Aorta (tissue), 5 donors: ENCODE data around the gene KRTAP5-1. TPM values are rescaled to one million over a fixed set of nuclear protein-coding genes. Genes with fewer than 3 reads are reported as not detected.
"Not testable (repeated sequence)": the region's sequence is repeated elsewhere in the genome, so short reads cannot be mapped to it uniquely, and the experiment has no call there.

ENCODE experiments used
- ATAC-seq: fragments of 200-7000 bp; cut with Tn5 transposase; one replicate; pipeline ENCODE4 v1.9.1; 2022; ENCODE audit warnings: moderate library complexity; ENCODE audit not compliant: low FRiP score
- DNase-seq, 2 donors: peaks; one replicate each; pipeline ENCODE4 v3.0.0-alpha.2; 2020
- H3K27ac ChIP-seq, 2 donors: one replicate each; pipeline ENCODE4 v1.5.1; 2013; ENCODE audit warnings: low read length in 2 of 2, mild to moderate bottlenecking in 2 of 2, moderate library complexity in 2 of 2, control low read depth in 1 of 2, inconsistent platforms in 1 of 2, low read depth in 1 of 2
- H3K27me3 ChIP-seq, 2 donors: one replicate each; pipeline ENCODE4 v1.6.1; 2013; ENCODE audit warnings: control low read depth in 1 of 2, low read length in 1 of 2, mild to moderate bottlenecking in 1 of 2, moderate library complexity in 1 of 2; ENCODE audit not compliant: insufficient read depth in 2 of 2, control insufficient read depth in 1 of 2
- H3K36me3 ChIP-seq, 2 donors: one replicate each; pipeline ENCODE4 v1.6.1; 2013; ENCODE audit warnings: control low read depth in 1 of 2, low read length in 1 of 2, mild to moderate bottlenecking in 1 of 2; ENCODE audit not compliant: insufficient read depth in 2 of 2, control insufficient read depth in 1 of 2
- H3K4me1 ChIP-seq, 2 donors: one replicate each; pipeline ENCODE4 v1.6.1; 2013; ENCODE audit warnings: low read length in 2 of 2, control low read depth in 1 of 2, mild to moderate bottlenecking in 1 of 2, moderate library complexity in 1 of 2; ENCODE audit not compliant: insufficient read depth in 2 of 2, control insufficient read depth in 1 of 2
- H3K4me3 ChIP-seq, 2 donors: one replicate each; pipeline ENCODE4 v1.5.1; 2013; ENCODE audit warnings: low read length in 2 of 2, control low read depth in 1 of 2, mild to moderate bottlenecking in 1 of 2
- H3K9me3 ChIP-seq: one replicate; pipeline ENCODE4 v1.6.1; 2013; ENCODE audit warnings: mild to moderate bottlenecking, low read length; ENCODE audit not compliant: control insufficient read depth
- WGBS, 2 donors: extraction: QIAGEN DNeasy Blood & Tissue Kit; methylation state at CpG; one replicate each; pipeline ENCODE4 v1.1.7; 2013; 5-methylcytosine and 5-hydroxymethylcytosine counted together
- intact Hi-C, 2 donors: fragments of 100-400 bp; cut with DNase I; formaldehyde crosslinking; loops; one replicate each; pipeline versions ENCODE4 v1.14.2 to v1.15.0; 2022
- polyA plus RNA-seq, 2 donors: library from polyadenylated mRNA; stranded (reverse); fragments of 200-250 nt; gene quantifications; one replicate each; pipeline ENCODE4 v1.2.3, GENCODE V29; 2013
- total RNA-seq, 2 donors: library from RNA; stranded (reverse); fragmentation: NEBNext Ultra II Directional; extraction: Animal tissue kit (Norgen Biotek cat#: 25700); gene quantifications; one replicate each; pipeline ENCODE4 v1.2.1, GENCODE V29; 2021
- donor health status: healthy with polysubstance abuse.
- donor health status: Bipolar disorder and iron deficiency.
- donor health status: DM: no; HTN: no; CAD: no.
- donor health status: DM: no; HTN: no; CAD: no.
- donor health status: DM: yes; HTN: yes; CAD: no.

KRTAP5-1 gene
- total and polyA plus RNA-seq, 4 donors: not detected

GRCh38 chr11:1604711-1605110, 19.6 kb upstream of the KRTAP5-1 start:
- no peak overlapping the region for H3K4me3 ChIP-seq
- DNase-seq (no peak), ATAC-seq (no peak)
- H3K27me3 ChIP-seq: no peaks in the 10 kb centered on the region
- no peaks in the 10 kb centered on the region for H3K36me3 ChIP-seq
- H3K9me3 ChIP-seq: no peaks in the 10 kb centered on the region
- H3K27ac ChIP-seq: no peak overlapping the region
- no peaks in the 10 kb centered on the region for H3K4me1 ChIP-seq
- intact Hi-C loops: no loop called here
- WGBS, 2 donors: 86 to 87% methylated on average over 7 of the region's 7 CpGs

DNA sequence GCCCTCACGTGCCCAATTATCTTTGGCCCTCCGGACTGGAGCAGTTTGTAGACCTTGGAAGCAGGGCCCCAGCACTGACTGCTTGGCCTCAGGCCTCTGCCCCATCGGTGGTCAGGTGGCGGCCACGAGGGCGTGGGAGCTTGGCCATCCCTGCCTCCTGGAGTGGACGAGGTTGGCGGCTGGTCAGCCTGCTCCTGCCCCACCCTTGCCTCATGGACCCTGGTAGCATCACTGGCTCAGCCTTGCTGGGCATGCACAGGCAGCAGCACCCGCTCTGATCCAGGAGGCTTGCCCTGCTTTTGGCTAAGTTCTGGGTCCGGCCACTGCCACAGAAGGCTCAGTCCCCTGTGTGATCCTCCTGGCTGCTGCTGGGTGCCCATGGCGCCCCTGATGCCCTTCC, 19.1 kb upstream of the KRTAP5-1 start:
- Histone ChIP-seq H3K9me3 (no peaks in the 10 kb centered on the region), H3K36me3 (no peaks in the 10 kb centered on the region), H3K27ac (no peak overlapping the region), H3K4me1 (no peaks in the 10 kb centered on the region), H3K27me3 (no peaks in the 10 kb centered on the region), H3K4me3 (no peak overlapping the region)
- DNase-seq (no peak), ATAC-seq (no peak)
- WGBS, 2 donors: 89 to 90% methylated on average over 11 of the region's 11 CpGs
- intact Hi-C loops: no loop called here

- Histone ChIP-seq H3K36me3 (no peaks in the 10 kb centered on the region), H3K4me1 (no peaks in the 10 kb centered on the region), H3K4me3 (no peak overlapping the region), H3K27ac (no peak overlapping the region), H3K27me3 (no peaks in the 10 kb centered on the region), H3K9me3 (no peaks in the 10 kb centered on the region)
- WGBS, 2 donors: 63 to 74% methylated on average over 1 of the region's 1 CpG
- DNase-seq: no peak
- no peak for ATAC-seq
- intact Hi-C loops: no loop called here
These were observed 18.5 kb upstream of the KRTAP5-1 start for GRCh38 chr11:1603629-1604028.

DNA sequence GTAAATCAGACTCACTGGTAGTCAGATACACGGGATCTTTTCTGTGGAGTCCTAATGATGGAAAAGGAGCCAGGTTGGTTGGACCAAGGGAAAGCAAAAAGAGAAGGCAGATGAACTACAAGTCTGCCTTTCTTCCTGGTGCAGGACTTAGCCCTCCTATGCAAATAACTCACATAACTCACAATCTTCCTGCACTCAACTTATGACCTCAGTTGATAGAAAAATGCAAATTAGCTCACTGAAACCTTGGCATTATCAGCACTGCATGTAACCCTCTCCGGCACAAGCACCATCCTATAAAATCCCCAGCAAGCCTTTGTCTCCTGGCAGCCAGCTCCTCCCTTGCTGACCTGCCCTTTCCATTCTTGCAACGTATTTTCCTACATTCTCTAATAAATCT, 16.6 kb upstream of the KRTAP5-1 start:
- H3K4me1 ChIP-seq, H3K27ac ChIP-seq, H3K36me3 ChIP-seq, intact Hi-C loops, H3K4me3 ChIP-seq, H3K9me3 ChIP-seq, ATAC-seq, DNase-seq, H3K27me3 ChIP-seq: not testable (repeated sequence)
- 50 to 62% methylated on average over 3 of the region's 3 CpGs for WGBS, 2 donors

- 71 to 77% methylated on average over 5 of the region's 5 CpGs for WGBS, 2 donors
- H3K4me3 ChIP-seq: no peak overlapping the region
- no peak overlapping the region for H3K27ac ChIP-seq
- no peaks in the 10 kb centered on the region for H3K27me3 ChIP-seq
- no peaks in the 10 kb centered on the region for H3K4me1 ChIP-seq
- H3K9me3 ChIP-seq: no peaks in the 10 kb centered on the region
- H3K36me3 ChIP-seq: no peaks in the 10 kb centered on the region
- no peak for DNase-seq
- intact Hi-C loops: no loop called here
- no peak for ATAC-seq
These were observed 15.5 kb upstream of the KRTAP5-1 start for GRCh38 chr11:1600626-1601025.

DNA sequence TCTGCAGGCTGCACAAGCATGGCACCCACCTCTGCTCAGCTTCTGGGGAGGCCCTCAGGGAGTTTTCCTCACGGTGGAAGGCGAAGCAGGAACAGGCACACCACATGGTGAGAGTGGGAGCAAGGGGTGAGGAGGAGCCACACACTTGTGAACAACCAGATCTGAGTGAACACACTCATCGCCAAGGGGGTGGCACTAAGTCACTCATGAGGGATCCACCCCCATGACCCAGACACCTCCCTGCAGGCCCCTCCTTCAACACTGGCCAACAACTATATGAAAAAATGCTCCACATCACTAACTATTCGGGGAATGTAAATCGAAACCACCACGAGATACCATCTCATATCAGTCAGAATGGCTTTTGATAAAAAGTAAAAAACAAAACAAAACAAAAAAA, 13.7 kb upstream of the KRTAP5-1 start:
- WGBS, 2 donors: 71 to 77% methylated on average over 6 of the region's 6 CpGs
- no peak overlapping the region for H3K27ac ChIP-seq
- H3K4me3 ChIP-seq: no peak overlapping the region
- no peak for DNase-seq
- no peaks in the 10 kb centered on the region for H3K9me3 ChIP-seq
- ATAC-seq: no peak
- intact Hi-C loops: no loop called here
- H3K4me1 ChIP-seq: no peaks in the 10 kb centered on the region
- H3K27me3 ChIP-seq: no peaks in the 10 kb centered on the region
- H3K36me3 ChIP-seq: no peaks in the 10 kb centered on the region

DNA sequence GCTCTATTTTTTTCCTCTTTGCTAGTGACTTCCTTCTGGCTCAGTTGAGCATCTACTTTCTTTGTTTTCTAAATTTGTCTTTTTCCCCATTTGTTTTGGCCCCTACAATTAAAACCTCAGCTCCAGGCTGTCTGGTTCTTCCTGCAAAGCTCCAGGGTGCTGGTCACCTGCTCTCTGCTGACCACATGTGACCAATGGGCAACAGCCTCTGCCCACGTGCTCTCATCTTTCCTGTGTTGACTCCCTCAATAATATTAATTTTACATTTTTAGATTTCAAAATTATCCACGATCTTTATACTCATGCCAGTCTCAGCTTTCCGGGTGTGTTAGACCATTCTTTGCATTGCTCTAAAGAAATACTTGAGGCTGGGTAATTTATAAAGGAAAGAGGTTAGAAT, 13.3 kb upstream of the KRTAP5-1 start:
- WGBS, 2 donors: 81 to 90% methylated on average over 3 of the region's 3 CpGs
- intact Hi-C loops, H3K4me1 ChIP-seq, DNase-seq, ATAC-seq, H3K9me3 ChIP-seq, H3K27me3 ChIP-seq, H3K4me3 ChIP-seq, H3K27ac ChIP-seq, H3K36me3 ChIP-seq: not testable (repeated sequence)

DNA sequence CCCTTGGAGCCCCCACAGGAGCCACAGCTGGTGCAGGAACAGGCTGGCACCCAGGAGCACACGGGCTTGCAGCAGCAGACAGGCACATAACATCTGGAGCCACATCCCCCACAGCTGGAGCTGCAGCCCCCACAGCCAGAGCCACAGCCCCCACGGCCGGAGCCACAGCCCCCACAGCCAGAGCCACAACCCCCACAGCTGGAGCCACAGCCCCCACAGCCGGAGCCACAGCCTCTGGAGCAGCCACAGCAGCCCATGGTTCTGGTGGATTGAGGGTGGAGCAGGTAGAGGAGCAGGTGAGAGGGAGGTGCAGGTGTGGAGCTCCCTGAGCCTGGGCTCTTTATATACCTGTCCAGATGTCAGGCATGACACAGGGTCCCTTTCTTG, 12.9 kb upstream of the KRTAP5-1 start, which contains the start of gene KRTAP5-2:
Gene KRTAP5-2 (minus strand): TSS at position 301 of the 387 bp plus-strand sequence. CDS start 44 bp downstream, at position 257.
- intact Hi-C loops: no loop called here
- WGBS, 2 donors: 84 to 87% methylated on average over 4 of the region's 4 CpGs
- Histone ChIP-seq H3K27me3 (no peaks in the 10 kb centered on the region), H3K27ac (no peak within 1 kb of the TSS), H3K9me3 (no peaks in the 10 kb centered on the region), H3K4me3 (no peak within 1 kb of the TSS), H3K36me3 (no peaks in the 10 kb centered on the region), H3K4me1 (no peaks in the 10 kb centered on the region)
- no peak for ATAC-seq
- no peak for DNase-seq

DNA sequence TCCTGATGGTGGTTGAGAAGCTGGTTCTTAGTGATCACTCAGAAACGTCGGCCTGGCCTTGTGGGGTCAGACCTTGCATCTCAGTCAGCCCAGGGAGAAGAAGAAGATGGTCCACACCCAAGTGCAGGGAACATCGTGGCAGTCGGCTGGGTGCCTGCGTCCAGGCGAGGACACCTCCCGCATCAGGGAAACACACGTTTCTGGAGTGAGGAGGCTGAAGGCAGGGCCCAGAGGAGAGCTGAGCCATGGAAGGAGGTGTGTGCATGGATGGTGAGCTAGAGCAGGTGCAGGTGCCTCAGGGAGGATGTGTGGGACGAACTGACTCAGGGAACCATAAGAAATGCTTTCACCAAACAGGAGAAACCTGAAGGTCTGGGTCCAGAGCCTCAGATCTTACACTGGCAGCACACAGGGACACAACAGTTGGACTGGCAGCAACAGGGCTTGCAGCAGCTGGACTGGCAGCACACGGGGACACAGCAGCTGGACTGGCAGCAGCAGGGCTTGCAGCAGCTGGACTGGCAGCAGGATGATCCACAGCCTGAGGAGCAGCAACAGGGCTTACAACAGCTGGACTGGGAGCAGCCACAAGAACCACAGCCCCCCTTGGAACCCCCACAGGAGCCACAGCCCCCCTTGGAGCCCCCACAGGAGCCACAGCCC, 12.4 kb upstream of the KRTAP5-1 start:
- Histone ChIP-seq H3K27ac (no peak overlapping the region), H3K4me3 (no peak overlapping the region), H3K27me3 (no peaks in the 10 kb centered on the region), H3K4me1 (no peaks in the 10 kb centered on the region), H3K36me3 (no peaks in the 10 kb centered on the region), H3K9me3 (no peaks in the 10 kb centered on the region)
- WGBS, 2 donors: 91% methylated on average over 10 of the region's 10 CpGs
- ATAC-seq (no peak), DNase-seq (no peak)
- intact Hi-C loops: no loop called here
